GM21528 (cell line): ENCODE data around the gene SAYSD1.

ENCODE experiments used
- ATAC-seq: cut with Tn5 transposase; IDR thresholded peaks from one replicate; pipeline ENCODE4 v1.9.1; 2021; ENCODE audit warnings: mild to moderate bottlenecking, moderate library complexity; ENCODE audit not compliant: unreplicated experiment, low FRiP score

SAYSD1 gene

DNA sequence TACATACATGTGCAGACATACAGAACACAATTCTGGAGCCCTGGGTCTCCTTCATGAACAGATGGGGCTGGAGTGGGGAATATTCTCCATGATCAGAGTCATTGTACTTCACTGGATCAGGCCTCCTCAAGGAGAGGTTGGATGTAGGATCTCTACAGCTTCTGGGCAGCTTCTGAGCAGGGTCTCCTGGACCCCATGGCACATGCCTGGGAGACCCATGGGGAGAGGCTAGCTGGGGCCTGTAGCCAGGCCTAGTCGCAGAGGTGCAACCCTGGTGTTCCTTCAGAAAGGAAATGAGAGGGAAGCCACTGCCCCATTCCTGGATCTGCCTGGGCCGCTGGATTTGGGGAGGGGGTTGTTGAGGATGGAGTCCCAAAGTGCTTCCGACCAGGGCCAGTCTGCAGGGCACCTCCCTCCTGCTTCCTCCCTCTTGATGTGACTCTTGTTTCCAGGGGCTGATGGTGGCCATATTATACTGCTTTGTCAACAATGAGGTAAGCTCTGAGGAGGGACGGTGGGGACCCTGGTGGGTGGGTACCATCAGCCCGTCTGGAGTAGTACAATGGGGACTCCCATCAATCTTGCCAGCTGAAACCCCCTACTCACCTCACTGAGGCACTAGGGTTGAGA lies 34.6 kb downstream of the SAYSD1 start:
- no peak for ATAC-seq

DNA sequence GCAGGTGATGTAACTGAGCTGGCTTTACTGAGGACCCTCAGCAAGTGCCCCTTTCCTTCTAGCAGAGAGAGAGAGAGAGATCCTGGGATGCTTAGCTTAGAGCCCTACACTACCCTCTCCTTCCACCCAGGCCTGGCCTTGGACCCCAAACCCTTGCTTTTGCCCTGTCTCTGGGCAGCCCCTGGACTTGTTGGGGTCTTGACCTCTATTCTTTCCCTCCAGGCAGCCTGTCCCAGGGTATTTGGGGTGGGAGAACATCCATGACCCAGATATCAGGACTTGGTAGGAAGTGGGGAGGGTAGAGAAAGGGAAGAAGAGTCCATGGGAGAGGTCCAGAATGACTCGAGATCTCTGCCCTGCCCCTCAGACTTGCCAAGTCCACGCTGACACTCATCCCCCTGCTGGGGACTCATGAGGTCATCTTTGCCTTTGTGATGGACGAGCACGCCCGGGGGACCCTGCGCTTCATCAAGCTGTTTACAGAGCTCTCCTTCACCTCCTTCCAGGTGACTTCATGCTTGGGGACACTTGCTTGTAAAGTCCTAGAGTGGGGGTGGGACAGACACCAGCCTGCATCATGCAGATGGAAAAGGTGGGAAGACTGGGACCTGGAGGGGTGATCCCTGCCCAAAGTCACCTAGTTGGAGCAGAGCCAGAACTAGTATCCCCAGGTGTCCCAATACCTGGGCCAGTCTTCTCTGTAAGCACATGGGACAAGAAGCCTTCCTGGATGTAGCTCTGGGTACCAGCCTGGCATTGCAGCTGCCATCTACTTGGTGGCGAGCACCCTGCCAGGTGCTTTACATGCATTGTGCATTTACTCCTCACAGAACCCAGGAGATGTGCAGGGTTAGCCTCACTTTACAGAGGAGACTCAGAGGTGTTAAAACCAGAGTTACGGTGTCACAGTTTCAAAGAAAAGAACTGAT lies 35.5 kb downstream of the SAYSD1 start:
- no peak for ATAC-seq

DNA sequence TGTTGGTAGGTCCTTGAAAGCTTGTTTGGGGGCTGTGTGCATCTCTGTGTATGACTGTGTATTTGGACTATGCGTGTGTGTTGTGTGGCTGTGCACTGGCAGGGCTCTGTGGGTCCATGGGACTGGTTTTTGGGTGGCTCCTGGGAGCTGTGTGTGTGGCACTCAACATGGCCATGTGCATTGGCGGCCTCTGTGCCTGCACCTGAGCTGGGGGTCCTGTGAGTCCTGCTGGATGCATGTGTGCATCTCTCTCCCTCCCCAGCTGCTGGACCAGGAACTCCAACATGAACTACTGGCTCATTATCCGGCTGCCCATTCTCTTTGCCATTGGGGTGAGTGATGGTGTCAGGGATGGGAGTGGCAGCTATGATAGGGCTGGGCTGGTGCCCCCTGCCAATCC lies 36.3 kb downstream of the SAYSD1 start:
- ATAC-seq, result no peak

DNA sequence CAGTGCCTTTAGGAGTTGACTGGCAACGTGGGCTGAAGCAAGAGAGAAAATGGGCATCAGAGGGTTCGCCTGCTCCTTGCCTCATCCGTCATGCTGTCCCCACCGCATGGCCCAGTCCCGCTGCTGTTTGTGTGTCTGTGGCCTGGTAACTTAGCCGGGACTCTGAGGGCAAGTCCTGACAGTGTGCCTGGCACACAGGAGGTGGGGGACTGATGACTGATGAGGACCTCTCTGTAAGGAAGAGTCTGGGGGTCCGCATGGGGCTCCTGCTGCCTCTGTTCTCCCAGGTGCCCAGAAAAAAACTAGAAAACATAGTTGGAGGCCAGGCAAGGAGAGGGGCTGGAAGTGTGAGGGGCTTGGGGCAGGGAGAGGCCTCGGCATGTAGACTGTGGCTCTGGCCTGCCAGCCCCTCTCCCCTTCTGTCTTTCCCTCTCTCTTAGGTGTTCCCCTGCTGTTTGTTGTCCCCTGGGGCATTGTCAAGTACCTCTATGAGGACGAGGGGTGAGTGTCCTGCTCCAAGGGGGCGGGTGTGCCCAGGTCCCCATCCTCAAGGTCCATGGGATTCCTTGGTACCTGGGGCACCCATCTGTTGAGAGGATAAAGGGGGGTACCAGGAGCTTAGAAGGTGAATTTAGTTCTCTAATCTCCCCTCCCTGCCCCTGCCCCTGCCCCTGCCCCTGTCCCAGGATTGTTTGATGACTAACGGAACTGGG lies 36.9 kb downstream of the SAYSD1 start:
- ATAC-seq, result no peak

DNA sequence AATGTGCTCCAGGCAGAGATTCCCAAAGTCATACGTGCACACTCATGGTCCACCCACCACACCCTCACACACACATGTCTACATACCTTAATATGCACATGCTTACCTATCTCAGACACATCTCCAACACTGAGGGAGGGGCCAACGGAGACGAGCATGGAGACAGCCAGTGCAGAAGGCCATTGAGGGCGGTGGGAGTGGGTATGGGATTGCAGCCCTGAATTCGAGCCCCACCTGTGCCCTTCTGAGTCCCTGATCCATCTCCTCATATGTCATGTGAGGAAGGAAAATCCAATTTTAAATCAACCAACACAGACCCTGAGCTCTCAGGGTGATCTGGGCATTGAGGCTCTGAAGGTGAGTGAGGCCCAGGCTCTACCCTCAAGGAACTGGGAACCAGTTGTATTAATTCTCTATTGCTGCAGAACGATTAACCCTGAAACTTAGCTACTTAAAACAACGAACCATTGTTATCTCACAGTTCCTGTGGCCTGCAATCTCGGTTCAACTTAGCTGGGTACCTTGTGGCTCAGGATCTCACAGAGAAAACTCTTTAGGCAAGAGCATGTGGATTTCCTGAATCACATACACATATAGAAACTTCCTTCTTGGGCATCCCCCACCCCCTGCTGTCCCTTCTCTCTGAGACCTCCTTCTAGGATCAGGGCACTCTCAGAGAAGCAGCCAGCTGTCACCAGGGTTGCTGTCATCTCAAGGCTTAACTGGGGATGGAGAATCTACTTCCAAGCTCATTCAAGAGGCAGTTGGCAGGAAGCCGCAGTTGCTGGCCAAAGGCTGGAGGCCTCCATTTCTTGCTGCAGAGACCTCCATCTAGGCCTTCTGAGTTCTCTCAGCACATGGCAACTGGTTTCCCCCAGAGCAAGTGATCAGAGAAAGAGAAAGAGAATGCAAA lies 38.1 kb downstream of the SAYSD1 start:
- ATAC-seq, result no peak

DNA sequence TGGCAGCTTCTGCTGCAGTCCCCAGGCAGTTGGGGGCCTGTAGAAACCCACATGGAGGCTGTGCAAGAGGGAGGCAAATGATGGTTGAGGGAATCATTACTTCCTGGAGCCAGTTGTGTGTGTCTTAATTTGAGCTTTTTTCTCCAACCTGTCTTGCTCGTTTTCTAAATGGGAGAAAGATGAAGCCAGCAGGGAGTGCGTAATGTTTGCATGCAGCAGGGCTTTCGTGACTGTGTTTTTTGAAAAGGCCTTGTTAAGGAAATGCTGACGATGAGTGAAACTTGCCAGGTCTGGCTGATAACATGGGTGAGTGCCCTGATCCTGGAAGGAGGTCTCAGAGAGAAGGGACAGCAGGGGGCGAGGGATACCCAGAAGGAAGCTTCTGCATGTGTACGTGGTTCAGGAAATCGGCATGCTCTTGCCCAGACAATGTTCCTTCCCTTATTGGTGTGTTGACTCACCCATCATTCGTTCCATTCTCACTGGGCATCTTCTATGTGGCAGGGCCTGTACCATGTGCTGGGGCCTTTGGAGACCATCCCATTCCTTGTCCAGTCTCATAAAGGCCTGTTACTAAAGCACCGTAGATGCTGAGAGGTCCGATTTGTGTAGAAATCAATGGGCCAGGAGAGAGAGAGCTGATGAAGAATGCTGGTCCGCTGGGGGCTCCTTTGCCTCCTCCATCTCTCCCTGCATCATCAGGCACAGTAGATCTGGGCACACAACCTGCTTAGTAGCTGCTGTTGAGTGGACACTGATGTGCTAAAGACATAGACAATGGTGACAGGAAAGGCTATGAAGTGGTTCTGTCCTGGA lies 39.0 kb downstream of the SAYSD1 start:
- ATAC-seq, result no peak

DNA sequence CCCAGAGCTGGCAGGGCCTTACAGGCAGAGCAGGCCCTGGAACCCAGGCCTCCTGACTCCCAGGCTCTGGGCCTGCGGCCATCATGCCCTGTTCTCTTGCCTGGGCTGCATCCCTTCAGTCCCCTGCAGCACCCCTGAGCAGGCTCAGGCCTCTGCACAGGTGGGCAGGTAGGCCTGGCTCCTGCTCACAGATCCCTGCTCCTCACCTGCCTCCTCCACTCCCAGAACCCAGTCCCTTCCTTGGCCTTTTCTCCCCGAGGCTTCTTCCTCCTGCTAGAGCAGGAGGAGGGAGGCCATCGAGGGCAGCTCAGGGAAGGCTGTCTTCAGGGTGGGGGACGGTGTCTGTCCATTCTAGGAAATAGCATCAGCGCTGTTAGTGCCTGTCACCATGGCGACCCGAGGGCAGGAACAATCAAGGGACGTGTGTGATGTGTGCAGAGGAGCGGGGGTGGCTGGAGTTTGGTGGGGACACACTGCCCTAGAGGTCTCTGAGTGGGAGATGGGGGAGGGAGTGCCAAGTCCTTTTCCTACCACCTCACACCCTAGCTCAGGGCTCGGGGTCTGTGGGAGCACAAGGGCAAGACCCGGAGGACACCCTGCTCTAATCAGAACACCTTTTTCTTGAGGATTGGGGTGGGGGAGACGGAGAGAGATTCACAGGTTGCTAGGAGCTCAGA lies 39.8 kb downstream of the SAYSD1 start:
- ATAC-seq, result no peak

DNA sequence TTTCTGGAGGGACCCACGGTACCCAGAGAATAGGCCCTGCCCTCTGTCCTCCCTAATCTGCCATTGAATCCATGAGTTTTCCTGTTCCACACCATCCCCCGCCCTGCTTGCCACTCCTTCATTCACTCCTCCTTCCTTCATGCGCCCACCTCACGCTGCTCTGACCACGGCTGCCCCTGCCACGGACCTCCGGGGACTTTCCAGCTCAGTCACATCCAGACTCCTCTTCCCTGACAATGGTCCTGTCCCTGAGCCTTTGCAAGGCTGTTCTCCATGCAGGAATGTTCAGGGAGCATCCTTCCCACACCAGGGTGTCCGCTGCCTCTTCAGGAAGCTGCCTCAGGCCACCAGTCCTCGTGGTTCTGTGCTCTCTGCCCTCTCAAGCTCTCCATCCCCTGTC lies 40.5 kb downstream of the SAYSD1 start:
- ATAC-seq, result no peak

DNA sequence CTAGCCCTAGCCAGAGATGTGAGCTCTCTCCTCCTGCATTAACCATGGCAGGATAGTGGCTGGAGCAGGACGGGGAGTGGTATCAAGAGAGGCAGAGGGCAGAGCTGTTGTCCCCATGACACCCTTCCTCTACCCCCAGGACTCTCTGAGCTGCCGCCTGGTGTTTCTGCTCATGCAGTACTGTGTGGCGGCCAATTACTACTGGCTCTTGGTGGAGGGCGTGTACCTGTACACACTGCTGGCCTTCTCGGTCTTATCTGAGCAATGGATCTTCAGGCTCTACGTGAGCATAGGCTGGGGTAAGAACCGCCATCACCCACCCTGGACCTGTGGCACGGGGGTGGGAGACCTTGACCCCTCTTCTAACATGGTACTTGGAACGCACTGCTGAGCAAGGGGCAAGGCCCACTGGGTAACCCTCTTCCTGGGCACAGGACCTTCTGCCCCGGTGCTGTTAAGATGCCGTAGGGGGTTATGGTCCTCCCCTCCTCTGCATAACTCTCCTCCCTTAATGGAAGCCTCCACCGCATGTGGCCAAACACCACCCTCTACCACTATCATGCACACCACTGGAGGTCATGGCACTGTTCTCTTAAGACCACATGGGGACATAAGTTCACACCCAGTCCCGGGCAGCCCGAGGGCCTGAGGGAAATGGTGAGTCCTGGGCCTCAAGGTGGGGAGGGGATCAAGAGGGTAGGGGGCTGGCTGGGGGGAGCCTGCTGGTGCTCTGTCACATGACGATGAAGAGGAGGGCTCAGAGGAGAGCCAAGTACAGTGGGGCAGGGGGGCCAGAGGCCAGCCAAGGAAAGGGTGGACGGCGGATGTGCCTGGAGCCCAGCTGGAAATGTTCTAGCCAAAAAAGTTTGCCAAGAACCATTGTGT lies 41.3 kb downstream of the SAYSD1 start:
- no peak for ATAC-seq

DNA sequence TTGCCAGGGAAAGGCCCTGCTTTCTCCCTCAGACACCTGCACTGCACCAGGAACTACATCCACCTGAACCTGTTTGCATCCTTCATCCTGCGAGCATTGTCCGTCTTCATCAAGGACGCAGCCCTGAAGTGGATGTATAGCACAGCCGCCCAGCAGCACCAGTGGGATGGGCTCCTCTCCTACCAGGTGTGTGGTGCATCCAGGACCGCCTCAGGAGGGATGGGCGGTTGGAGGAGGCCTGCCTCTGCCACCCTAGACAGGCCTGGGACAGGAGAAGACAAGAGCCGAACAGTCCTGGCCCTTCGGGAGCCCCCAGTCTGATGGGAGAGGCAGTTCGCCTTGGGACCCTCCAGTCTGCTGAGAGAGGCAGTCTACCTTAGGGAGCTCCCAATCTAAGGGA lies 42.2 kb downstream of the SAYSD1 start:
- ATAC-seq, result no peak

DNA sequence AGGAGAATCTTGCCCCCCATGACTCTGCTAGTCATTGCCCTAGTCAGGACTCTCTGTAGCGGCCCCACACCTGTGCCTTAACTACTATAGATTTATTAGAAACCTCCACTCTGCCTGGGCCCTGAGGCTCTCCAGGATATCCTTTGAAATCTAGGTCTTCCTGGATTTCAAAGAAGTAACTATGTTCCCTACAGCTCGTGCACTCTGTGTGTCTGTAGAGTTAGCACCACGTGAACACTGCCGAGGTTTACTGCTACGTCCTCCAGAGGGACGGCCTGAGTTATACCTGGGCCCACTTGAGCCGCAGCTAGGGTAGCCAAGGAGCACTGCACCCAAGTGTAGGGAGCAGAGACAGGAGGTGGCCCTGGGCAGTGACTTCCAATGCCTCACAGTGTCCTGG lies 46.6 kb downstream of the SAYSD1 start:
- no peak for ATAC-seq

DNA sequence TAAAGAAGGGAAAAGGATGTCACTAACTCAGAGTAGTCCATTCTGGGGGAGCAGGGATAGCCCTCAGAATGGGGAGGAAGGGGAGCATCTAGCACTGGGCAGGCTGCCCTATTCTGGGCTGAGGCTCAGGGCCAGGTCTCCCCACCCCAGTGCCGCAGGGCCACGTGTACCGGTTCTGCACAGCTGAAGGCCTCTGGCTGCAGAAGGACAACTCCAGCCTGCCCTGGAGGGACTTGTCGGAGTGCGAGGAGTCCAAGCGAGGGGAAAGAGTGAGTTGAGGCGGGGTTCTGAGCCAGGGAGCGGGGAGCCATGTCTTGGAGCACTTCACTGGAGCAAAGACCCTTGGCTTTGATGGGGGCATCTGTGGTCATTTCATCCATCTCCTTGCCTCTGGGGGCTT lies 49.4 kb downstream of the SAYSD1 start:
- no peak for ATAC-seq

DNA sequence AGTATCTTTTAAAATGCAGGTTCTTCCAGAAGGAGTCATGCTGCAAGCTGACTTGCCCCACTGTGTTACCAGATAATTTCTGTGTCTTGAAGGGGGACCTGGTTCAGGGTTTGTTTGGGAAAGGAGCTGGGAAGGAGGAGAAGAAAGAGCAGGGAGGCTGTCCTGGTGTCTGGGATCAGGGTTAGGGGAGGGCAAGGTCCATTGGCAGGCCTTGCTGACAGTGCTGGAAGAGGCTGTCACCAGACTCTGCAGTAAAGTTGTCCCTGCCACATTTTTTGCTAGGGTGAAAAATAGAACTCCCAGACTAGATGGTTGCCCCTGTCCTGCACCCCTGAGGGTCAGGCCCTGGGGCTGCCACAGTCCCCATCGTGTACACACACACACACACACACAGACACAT lies 51.5 kb downstream of the SAYSD1 start:
- no peak for ATAC-seq

DNA sequence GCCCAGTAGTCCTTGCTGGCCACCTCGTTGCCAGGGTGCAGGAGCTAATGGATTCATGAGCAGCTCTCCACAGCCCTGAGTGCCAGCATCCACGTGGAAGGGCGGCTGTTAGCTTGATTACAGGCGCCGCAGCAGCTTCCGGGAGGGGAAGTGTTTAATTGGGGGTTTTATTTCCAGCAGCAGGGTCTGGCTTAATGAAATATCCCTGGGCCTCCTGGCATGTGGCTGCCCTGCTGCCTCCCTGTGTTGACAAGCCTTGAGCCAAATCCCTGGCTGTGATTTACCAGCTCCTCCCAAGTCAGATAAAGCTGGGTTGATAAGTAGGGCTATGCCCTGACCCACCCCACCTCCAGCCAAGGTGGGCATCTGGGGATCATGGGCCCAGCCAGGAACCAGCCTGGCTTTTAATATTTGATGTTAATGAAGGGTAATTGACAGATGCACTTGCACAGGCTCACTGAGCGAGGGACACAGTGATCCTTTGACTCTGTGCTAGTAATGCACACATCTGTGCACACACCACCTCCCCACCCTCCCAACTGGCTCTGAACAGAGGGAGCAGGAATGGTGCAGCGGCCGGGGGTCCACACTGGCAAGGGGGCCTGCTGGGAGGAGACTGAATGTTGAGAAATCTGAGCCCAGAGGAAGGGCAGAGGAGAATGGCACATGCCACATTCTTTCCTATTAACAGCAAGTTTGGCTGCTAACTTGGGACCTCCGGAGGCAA lies 52.8 kb downstream of the SAYSD1 start:
- ATAC-seq, result no peak

DNA sequence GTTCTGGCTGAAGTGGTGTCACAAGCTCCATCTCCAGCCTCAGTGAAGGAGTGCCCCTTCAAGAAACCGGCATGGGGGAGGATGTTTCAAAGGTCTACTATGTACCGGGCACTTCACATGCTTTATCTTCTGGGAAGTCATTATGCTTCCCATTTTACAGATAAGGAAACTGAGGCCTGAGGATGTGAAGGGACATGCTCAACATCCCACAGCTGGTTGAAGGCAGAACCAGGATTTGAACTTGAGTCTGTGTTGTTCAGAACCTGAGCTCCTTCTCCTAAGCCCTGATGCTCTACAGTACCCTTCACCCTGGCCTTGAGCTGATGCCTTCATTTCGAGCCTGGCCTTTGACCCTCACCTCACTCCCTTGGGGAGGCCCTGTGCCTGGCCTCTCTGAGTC lies 53.4 kb downstream of the SAYSD1 start:
- no peak for ATAC-seq

DNA sequence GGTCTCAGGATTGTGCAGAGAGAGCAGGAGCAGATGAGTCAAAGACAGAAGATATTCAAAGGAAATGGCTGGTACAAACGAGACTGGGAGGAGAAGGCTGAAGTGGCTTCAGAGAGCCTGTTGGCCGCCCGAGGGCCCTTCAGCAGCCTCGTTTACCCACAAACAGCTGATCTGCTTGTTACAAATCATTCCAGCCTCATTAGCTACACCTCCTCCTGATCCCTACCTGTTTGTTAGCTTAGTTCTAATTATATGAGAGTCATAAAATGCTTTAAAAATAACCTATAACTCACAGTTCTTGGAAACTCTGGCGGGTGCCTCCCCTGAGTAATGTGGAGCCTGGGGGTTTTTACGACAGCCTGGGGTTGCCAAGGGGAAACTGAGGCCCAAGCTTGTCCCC lies 53.8 kb downstream of the SAYSD1 start:
- no peak for ATAC-seq

DNA sequence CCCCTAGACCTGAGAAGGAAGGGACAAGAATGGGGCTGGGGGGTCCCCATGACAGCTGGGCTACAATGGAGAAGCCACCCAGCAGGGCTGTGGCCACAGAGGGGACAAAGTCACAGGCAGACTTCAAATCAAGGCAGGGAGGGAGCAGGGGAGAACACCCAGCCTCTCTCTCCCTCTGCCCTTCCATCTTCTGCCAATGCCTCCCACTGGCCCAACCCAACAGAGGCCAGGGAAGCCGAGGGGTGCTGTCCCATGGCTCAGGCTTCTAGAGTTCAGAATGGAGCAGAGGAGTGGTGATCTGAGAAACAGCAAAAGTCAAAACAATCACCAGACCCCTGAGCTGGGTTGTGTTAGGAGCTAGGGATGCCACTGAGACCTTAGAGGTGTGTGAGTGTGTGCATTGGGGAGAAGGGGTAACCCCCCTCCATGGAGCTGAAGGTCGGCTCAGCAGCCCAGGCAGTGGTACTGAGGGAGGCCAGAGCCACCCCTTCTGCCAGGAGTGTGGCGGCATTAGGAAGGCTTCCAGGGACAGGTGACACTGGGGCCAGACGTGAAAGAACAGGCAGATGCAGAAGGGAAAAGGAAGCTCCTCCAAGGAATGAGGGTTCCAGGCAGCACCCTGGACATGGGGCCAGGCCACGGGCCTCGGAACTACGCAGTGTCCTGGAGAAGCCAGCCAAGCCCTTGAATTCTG lies 54.4 kb downstream of the SAYSD1 start:
- ATAC-seq, result no peak
